ENCODE data around the gene ADNP. TPM values are rescaled to one million over a fixed set of nuclear protein-coding genes. Genes with fewer than 3 reads are reported as not detected.

The ADNP gene
- total and polyA plus RNA-seq, 2 of the 13 experiments (the other 11 are each of a cell fraction or from before 2014, with no cell fraction given): 21.0 to 21.5 TPM

DNA sequence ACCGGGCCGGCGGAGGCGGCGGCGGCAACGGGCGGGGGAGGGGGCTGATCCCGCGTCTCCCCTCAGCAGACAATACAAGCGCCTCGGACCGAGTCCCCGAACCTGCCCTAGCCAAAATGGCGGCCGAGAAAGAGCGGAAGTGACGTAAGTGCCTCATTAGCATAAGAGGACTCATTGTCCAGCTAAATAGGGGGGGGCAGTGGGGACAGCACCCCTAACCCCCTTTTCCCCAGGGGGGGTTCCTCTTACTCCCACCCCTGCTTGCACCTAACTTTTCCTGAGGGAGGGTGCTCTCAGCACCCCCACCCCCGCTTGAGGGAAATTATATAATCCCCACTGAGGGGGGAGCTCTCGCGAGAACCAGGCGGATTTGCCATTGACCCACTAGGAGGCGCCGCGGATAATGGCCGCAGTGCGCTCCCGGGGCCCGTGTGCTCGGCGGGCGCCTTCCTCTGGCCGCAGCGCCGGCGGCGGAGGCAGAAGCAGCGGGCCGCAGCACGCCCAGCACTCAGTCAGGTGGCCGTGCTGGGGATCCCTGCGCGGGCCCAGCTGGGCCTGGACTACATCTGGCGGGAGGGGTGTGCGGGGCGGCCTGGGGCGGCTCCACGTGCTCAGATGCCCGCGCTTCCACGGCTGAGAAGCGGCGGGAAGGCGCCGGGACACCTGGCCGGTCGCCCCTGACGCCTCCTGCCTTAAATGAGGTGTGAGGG, at the start of gene ADNP (continued):
- TF ChIP-seq, protein P1, sequence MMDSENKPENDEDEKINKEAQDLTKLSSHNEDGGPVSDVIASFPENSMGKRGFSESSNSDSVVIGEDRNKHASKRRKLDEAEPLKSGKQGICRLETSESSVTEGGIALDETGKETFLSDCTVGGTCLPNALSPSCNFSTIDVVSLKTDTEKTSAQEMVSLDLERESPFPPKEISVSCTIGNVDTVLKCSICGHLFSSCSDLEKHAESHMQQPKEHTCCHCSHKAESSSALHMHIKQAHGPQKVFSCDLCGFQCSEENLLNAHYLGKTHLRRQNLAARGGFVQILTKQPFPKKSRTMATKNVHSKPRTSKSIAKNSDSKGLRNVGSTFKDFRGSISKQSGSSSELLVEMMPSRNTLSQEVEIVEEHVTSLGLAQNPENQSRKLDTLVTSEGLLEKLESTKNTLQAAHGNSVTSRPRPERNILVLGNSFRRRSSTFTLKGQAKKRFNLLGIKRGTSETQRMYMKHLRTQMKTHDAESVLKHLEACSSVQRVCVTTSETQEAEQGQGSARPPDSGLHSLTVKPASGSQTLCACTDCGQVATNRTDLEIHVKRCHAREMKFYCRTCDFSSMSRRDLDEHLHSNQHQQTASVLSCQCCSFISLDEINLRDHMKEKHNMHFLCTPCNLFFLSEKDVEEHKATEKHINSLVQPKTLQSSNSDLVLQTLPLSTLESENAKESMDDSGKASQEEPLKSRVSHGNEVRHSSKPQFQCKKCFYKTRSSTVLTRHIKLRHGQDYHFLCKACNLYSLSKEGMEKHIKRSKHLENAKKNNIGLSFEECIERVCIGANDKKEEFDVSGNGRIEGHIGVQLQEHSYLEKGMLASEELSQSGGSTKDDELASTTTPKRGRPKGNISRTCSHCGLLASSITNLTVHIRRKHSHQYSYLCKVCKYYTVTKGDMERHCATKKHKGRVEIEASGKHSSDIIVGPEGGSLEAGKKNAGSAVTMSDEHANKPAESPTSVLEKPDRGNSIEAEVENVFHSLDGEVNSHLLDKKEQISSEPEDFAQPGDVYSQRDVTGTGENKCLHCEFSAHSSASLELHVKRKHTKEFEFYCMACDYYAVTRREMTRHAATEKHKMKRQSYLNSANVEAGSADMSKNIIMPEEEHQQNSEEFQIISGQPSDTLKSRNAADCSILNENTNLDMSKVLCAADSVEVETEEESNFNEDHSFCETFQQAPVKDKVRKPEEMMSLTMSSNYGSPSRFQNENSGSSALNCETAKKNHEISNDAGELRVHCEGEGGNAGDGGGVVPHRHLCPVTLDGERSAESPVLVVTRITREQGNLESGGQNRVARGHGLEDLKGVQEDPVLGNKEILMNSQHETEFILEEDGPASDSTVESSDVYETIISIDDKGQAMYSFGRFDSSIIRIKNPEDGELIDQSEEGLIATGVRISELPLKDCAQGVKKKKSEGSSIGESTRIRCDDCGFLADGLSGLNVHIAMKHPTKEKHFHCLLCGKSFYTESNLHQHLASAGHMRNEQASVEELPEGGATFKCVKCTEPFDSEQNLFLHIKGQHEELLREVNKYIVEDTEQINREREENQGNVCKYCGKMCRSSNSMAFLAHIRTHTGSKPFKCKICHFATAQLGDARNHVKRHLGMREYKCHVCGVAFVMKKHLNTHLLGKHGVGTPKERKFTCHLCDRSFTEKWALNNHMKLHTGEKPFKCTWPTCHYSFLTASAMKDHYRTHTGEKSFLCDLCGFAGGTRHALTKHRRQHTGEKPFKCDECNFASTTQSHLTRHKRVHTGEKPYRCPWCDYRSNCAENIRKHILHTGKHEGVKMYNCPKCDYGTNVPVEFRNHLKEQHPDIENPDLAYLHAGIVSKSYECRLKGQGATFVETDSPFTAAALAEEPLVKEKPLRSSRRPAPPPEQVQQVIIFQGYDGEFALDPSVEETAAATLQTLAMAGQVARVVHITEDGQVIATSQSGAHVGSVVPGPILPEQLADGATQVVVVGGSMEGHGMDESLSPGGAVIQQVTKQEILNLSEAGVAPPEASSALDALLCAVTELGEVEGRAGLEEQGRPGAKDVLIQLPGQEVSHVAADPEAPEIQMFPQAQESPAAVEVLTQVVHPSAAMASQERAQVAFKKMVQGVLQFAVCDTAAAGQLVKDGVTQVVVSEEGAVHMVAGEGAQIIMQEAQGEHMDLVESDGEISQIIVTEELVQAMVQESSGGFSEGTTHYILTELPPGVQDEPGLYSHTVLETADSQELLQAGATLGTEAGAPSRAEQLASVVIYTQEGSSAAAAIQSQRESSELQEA (CRISPR knock-in tag; IDR thresholded peaks at IDR 0.05; ENCODE audit: not compliant biosample characterization): no peak
- TF ChIP-seq AGO2 (optimal IDR thresholded peaks at IDR 0.05; ENCODE audit: low read depth, low read length): peak; percentile 98
- TF ChIP-seq TP53 (CRISPR knock-in tag; conservative IDR thresholded peaks at IDR 0.05): no peak
- no peak for TF ChIP-seq ZNF562 (CRISPR knock-in tag; IDR thresholded peaks at IDR 0.05; ENCODE audit: borderline replicate concordance)
- TF ChIP-seq ZNF138 (CRISPR knock-in tag; IDR thresholded peaks at IDR 0.05; ENCODE audit: low read depth): no peak
- TF ChIP-seq ZNF788 (CRISPR knock-in tag; IDR thresholded peaks at IDR 0.05; ENCODE audit: borderline replicate concordance): peak; percentile 57; the same call in 1 of the 2 replicates
- TF ChIP-seq, protein P2, sequence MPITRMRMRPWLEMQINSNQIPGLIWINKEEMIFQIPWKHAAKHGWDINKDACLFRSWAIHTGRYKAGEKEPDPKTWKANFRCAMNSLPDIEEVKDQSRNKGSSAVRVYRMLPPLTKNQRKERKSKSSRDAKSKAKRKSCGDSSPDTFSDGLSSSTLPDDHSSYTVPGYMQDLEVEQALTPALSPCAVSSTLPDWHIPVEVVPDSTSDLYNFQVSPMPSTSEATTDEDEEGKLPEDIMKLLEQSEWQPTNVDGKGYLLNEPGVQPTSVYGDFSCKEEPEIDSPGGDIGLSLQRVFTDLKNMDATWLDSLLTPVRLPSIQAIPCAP (CRISPR knock-in tag; IDR thresholded peaks at IDR 0.05; ENCODE audit: low read depth): no peak
- TF ChIP-seq ZNF567 (CRISPR knock-in tag; IDR thresholded peaks at IDR 0.05; ENCODE audit: borderline replicate concordance): no peak
- no peak for TF ChIP-seq SRSF4 (IDR thresholded peaks at IDR 0.05; ENCODE audit: low read depth, low read length, poor library complexity, severe bottlenecking)
- TF ChIP-seq, protein P3, sequence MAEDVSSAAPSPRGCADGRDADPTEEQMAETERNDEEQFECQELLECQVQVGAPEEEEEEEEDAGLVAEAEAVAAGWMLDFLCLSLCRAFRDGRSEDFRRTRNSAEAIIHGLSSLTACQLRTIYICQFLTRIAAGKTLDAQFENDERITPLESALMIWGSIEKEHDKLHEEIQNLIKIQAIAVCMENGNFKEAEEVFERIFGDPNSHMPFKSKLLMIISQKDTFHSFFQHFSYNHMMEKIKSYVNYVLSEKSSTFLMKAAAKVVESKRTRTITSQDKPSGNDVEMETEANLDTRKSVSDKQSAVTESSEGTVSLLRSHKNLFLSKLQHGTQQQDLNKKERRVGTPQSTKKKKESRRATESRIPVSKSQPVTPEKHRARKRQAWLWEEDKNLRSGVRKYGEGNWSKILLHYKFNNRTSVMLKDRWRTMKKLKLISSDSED (CRISPR knock-in tag; IDR thresholded peaks at IDR 0.05): 0 out of 2 replicates have a peak, but pooled peaks have one; percentile 72
- TF ChIP-seq IKZF4 (CRISPR knock-in tag; IDR thresholded peaks at IDR 0.05; ENCODE audit: borderline replicate concordance, low read depth, not compliant biosample characterization): no peak
- TF ChIP-seq, protein P4, sequence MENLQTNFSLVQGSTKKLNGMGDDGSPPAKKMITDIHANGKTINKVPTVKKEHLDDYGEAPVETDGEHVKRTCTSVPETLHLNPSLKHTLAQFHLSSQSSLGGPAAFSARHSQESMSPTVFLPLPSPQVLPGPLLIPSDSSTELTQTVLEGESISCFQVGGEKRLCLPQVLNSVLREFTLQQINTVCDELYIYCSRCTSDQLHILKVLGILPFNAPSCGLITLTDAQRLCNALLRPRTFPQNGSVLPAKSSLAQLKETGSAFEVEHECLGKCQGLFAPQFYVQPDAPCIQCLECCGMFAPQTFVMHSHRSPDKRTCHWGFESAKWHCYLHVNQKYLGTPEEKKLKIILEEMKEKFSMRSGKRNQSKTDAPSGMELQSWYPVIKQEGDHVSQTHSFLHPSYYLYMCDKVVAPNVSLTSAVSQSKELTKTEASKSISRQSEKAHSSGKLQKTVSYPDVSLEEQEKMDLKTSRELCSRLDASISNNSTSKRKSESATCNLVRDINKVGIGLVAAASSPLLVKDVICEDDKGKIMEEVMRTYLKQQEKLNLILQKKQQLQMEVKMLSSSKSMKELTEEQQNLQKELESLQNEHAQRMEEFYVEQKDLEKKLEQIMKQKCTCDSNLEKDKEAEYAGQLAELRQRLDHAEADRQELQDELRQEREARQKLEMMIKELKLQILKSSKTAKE (CRISPR knock-in tag; IDR thresholded peaks at IDR 0.05; ENCODE audit: borderline replicate concordance): no peak
- TF ChIP-seq MED1 (CRISPR knock-in tag; IDR thresholded peaks at IDR 0.05): peak; percentile 32
- peak; percentile 12; the same call in 1 of the 2 replicates for TF ChIP-seq ZFYVE20 (CRISPR knock-in tag; IDR thresholded peaks at IDR 0.05; ENCODE audit: borderline replicate concordance, low read depth)
- peak; percentile 18; the same call in 1 of the 2 replicates for TF ChIP-seq HCFC1 (IDR thresholded peaks at IDR 0.05; ENCODE audit: low read depth, low read length)

All from HepG2 (cell line).